Measurements from ENCODE around the gene OR6X1.

DNA sequence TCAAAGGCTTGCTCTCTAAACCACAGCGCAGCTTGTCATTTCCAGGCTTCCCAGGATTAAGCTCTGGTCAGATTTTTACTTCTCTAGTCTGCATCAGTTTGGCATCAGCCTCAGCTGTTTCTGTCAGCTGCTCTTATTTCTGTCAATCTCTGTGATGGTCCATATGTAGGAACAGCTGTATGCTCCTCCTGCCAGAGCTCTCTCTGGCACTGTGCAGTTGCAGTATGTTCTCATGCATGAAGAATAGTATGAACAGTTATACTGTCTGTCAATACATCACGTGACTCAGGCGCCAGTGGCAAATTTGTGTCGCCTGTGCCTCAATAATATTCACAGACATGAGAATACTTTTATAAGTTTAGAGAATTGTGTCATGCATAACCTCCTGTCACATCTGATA, 45.1 kb upstream of the OR6X1 start:
- TF ChIP-seq, protein P1, sequence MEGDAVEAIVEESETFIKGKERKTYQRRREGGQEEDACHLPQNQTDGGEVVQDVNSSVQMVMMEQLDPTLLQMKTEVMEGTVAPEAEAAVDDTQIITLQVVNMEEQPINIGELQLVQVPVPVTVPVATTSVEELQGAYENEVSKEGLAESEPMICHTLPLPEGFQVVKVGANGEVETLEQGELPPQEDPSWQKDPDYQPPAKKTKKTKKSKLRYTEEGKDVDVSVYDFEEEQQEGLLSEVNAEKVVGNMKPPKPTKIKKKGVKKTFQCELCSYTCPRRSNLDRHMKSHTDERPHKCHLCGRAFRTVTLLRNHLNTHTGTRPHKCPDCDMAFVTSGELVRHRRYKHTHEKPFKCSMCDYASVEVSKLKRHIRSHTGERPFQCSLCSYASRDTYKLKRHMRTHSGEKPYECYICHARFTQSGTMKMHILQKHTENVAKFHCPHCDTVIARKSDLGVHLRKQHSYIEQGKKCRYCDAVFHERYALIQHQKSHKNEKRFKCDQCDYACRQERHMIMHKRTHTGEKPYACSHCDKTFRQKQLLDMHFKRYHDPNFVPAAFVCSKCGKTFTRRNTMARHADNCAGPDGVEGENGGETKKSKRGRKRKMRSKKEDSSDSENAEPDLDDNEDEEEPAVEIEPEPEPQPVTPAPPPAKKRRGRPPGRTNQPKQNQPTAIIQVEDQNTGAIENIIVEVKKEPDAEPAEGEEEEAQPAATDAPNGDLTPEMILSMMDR (IDR thresholded peaks at IDR 0.05): no peak
- TF ChIP-seq POLR2A (IDR thresholded peaks at IDR 0.05) (no peak), EP300 (IDR thresholded peaks at IDR 0.05) (no peak)
